ENCODE data around the gene AGBL4.

DNA sequence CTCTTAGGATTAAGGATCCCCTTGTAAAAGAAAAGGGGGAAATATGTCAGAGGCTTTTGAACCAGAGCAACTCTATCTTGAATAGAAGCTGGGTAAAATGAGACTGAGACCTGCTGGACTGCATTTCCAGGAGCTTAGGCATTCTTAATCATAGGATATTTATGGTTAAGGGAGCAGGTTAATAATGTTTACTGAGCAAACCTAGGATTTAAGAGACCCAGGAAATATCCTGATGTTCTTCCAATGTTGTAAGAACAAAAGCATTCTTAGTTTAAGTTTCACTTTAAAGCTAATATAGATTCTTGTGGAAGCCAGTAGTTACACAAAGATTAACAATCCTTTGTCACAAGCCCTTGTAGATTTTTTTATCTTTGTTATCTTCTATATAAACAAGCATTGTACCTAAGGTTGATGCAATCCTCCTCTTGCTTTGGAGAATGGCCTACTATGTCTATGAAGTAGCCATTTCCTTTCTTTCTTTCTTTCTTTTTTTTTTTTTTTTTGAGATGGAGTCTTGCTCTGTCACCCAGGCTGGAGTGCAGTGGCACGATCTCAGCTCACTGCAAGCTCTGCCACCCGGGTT is 676.9 kb downstream of the AGBL4 start:
- TF ChIP-seq CTCF (IDR thresholded peaks at IDR 0.05; ENCODE audit: borderline replicate concordance, extremely low read depth, low read length, poor library complexity, severe bottlenecking), result no peak
- no peak for TF ChIP-seq EZH2 (IDR thresholded peaks at IDR 0.05; ENCODE audit: borderline replicate concordance, low read depth, low read length, severe bottlenecking)
